DLD1 (cell line): ENCODE data around the gene GON7.
"Not testable (repeated sequence)": the region's sequence is repeated elsewhere in the genome, so short reads cannot be mapped to it uniquely, and the experiment has no call there.

Experiments used
- in situ Hi-C: cut with HindIII; loops from 2 replicates; pipeline ENCODE4 v1.10.0; 2017; ENCODE audit warnings: low sequenced_read_pairs

The GON7 gene

DNA sequence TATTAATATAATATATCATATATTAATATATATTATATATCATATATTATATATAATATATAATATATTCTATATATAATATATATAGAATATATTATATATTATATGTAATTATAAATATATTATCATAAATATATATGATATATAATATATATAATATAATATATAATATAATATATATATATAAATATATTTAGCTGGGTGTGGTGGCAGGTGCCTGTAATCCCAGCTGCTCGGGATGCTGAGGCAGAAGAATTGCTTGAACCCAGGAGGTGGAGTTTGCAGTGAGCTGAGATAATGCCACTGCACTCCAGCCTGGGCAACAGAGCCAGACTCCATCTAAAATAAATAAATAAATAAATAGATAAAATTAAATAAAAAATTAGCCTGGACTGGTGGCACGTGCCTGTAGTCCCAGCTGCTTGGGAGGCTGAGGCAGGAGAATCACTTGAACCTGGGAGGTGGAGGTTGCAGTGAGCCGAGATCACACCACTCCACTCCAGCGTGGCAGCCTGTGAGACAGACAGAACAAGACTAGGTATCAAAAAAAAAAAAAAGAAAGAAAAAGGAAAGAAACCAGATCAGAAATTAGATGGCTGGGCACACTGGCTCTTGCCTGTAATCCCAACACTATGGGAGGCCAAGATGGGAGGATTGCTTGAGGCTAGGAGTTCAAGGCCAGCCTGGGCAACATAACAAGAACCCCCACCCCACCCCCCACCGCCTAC, 47.1 kb downstream of the GON7 start:
- in situ Hi-C loops: not testable (repeated sequence)

DNA sequence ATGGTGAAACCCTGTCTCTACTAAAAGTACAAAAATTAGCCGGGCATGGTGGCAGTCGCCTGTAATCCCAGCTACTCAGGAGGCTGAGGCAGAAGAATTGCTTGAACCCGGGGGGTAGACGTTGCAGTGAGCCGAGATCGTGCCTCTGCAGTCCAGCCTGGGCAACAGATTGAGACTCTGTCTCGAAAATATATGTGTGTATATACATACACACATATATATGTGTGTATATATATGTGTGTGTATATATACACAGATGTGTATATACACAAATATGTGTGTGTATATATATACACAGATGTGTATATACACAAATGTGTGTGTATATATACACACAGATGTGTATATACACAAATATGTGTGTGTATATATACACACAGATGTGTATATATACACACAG, 48.5 kb downstream of the GON7 start:
- in situ Hi-C loops: not testable (repeated sequence)

DNA sequence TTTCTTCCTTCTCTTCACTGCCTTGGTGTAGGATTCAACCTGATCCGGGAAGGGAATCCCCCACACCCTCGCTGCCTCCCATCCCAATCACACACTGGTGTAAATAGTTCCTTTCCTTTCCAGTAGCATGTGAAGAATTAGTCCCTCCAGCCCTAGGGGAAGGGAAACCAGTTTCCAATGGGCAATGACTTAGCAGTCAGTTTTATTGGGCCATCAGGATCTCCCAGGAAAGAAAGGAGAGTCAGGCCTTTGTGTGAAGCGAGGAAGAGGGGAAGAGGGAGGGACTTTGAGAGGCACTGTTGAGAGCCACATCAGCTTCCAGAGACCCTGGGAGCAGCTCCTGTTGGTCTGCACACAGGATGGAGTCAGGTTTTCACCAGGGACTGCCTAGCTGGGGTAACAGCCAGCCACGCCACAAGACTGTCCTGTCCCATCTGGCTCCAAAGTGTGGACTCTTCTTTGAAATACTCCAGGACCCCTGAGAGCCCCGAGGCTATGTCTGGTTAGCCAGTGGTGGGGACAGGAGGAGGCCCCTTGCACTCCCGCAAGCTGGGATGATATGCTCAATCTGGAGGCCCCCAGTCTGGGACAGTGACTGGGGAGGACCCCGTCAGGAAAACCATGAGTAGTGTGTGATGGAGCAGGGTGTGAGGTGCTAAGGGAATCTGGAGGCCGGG, 50.0 kb downstream of the GON7 start:
- in situ Hi-C loops: no loop called here

DNA sequence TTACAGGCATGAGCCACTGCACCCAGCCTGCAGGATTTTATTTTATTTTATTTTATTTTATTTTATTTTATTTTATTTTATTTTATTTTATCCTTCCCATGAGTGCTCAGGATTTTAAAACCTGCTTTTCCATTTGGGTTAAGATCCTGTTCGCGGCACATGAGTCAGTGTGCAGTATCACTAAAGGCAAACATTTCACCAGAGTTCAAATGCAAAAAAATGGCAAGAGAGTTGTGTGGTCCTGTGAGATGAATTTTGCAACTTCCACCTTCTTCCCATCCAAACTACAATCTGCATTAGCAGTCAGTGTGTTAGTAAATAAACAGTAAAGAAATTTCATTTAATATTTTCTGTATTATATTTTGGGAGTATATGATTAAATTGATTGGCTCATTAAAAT, 51.2 kb downstream of the GON7 start:
- in situ Hi-C loops: no loop called here

DNA sequence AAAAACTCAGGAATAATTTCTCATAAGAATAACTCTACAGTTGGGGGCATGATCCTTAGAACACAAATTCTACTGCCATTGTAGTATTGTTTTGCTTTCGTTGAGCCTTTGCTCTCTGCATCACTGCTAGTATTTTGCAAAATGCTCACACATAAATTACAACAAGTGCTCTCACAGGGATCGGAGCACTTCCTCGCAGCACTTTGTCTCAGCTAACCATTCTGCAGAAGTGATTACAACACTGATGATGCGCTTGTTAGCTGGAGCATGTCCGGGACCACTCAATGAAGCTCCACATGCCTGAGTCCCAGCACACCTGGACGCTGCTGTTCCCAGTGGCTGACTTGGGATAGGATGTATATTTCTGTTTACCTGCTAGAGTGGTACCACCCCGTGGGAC, 53.7 kb downstream of the GON7 start:
- in situ Hi-C loops: no loop called here
